ENCODE results near the gene TMEM107. TPM values are rescaled to one million over a fixed set of nuclear protein-coding genes. Genes with fewer than 3 reads are reported as not detected.

TMEM107 gene
- total and polyA plus RNA-seq, 7 donors, result 1.2 to 4.7 (median 1.9) TPM

DNA sequence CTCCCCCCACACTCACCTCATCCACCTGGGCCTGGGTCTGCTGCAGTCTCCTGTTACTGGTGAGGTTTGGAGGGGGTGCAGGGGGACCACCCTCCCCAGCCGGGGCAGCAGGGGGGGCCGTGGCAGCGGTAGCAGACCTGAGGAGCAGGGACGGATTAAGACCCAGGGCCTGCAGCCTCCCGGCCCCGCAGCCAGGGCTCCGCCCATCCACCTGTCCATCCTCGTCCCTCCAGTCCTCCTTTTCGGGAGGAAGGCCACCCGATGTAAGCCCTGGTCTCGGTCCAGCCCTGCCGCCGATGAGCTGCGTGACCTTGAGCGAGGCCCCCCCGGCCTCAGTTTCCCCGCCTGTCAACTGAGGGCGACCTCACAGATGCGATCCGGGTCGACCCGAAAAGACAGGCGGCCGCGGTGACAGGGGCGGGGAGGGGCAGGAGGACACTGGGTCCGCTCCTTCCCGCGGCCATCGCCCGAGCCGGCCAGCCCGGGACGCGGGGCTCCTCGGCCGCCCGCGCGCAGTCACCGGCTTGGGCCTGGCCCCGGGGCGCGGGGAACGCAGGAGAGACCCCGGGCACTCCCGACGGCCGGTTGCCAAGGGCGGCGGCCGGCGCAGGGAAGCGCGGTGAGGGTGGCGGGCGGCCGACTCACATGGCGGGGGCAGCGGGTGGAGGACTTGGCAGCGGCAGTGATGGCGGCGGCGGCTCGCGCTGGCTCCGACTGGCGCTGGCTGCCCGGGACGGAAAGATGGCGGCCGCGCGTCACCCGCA, 13.8 kb downstream of the TMEM107 start, which contains the start of gene VAMP2:
VAMP2 (minus strand) TSS at position 716 of the 764 bp plus-strand sequence; CDS start at position 647, 69 bp downstream.
- H3K27me3 ChIP-seq (ENCODE audit: insufficient read depth in 3 of 3, low read length in 2 of 3), result no peaks in the 10 kb centered on the region
- TF ChIP-seq, protein P1, sequence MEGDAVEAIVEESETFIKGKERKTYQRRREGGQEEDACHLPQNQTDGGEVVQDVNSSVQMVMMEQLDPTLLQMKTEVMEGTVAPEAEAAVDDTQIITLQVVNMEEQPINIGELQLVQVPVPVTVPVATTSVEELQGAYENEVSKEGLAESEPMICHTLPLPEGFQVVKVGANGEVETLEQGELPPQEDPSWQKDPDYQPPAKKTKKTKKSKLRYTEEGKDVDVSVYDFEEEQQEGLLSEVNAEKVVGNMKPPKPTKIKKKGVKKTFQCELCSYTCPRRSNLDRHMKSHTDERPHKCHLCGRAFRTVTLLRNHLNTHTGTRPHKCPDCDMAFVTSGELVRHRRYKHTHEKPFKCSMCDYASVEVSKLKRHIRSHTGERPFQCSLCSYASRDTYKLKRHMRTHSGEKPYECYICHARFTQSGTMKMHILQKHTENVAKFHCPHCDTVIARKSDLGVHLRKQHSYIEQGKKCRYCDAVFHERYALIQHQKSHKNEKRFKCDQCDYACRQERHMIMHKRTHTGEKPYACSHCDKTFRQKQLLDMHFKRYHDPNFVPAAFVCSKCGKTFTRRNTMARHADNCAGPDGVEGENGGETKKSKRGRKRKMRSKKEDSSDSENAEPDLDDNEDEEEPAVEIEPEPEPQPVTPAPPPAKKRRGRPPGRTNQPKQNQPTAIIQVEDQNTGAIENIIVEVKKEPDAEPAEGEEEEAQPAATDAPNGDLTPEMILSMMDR (IDR thresholded peaks at IDR 0.05), result no peak
- peak within 1 kb of the TSS; percentile 99 for H3K4me3 ChIP-seq
- H3K36me3 ChIP-seq (ENCODE audit: insufficient read depth in 1 of 2, low read depth in 1 of 2), result peaks cover 0 to 26% of the 10 kb centered on the region in 2 donors
- H3K4me1 ChIP-seq, result peaks cover 38% of the 10 kb centered on the region
- no peaks in the 10 kb centered on the region for H3K9me3 ChIP-seq
- intact Hi-C loops (cut with DNase I), result no loop called here
- ATAC-seq (peak; percentile 47 to 66 (median 58)), DNase-seq (peak; percentile 89 to 93)
- peak within 1 kb of the TSS; percentile 100 for H3K27ac ChIP-seq
- 0% methylated on average over 48 to 75 of the region's 75 CpGs for WGBS, 3 donors

DNA sequence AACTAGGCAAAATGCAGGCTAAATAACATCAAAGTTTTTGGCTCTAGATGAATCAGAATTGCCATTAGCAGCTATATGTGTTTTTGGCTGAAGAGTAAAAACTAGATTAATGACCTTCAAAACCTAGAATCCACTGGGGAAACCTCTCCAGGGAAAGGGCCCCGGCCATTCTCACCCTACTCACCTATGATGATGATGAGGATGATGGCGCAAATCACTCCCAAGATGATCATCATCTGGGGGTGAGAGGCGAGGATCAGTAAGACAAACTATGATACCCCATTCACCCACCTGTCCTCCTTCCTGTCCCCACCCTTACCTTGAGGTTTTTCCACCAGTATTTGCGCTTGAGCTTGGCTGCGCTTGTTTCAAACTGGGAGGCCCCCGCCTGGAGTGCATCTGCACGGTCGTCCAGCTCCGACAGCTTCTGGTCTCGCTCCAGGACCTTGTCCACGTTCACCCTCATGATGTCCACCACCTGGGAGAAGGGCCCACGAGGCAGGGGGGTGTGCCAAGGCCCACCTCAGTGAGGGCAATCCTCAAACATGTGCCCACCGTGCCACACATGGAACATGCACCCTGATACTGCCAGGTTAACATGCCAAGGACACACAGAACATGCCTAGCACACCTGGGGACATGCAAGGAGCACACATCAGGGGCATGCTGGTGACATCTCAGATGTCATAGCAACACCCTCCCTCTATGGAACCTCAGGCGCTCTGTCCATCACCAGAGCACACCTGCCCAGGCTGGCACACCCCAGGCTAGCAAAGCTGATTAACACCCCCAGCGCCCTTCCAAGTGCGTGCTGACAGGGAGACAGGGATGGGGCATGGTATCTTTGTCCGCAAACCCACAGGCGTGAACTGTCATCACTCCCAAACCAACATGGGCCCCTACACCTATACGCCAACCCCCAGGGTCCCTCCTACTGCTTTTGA, 14.6 kb downstream of the TMEM107 start:
- Histone ChIP-seq H3K27me3 (ENCODE audit: insufficient read depth in 3 of 3, low read length in 2 of 3) (no peaks in the 10 kb centered on the region), H3K36me3 (ENCODE audit: insufficient read depth in 1 of 2, low read depth in 1 of 2) (peaks cover 0 to 26% of the 10 kb centered on the region in 2 donors), H3K4me1 (peaks cover 38% of the 10 kb centered on the region), H3K4me3 (peak overlapping the region; percentile 99), H3K27ac (peak overlapping the region; percentile 100), H3K9me3 (no peaks in the 10 kb centered on the region)
- TF ChIP-seq, protein P1 (IDR thresholded peaks at IDR 0.05), result no peak
- DNase-seq (peak; percentile 34 to 55), ATAC-seq (peak in 2 of 4 donors; percentile 4 to 6)
- intact Hi-C loops (cut with DNase I), result no loop called here
- 37 to 48% (median 41%) methylated on average over 18 to 19 of the region's 19 CpGs for WGBS, 3 donors

DNA sequence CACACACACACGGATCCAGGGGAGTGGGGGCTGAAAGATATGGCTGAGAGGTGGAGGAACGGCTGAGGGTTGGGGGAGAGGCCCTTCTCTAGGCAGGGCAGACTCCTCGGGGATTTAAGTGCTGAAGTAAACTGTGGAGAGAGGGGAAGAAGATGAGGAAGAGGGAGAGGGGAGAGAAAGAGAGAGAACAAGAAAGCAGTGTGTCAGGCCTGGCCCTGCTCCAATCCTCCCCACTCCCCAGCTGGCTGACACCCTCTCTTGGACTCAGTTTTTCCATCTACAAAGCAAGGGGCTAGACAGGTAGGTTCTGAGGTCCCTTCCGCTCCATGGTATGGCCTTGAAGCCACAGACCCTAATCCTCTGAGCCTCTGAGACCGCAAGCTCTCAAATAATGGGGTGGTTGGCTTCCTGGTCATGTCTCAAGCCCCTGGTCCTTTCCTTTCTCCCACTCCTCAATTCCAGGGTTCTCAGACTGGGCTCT, 15.4 kb downstream of the TMEM107 start:
- TF ChIP-seq, protein P1 (IDR thresholded peaks at IDR 0.05), result no peak
- no peaks in the 10 kb centered on the region for H3K27me3 ChIP-seq (ENCODE audit: insufficient read depth in 3 of 3, low read length in 2 of 3)
- intact Hi-C loops (cut with DNase I), result no loop called here
- peaks cover 0 to 26% of the 10 kb centered on the region in 2 donors for H3K36me3 ChIP-seq (ENCODE audit: insufficient read depth in 1 of 2, low read depth in 1 of 2)
- 54 to 67% (median 64%) methylated on average over 3 to 5 of the region's 5 CpGs for WGBS, 3 donors
- peak overlapping the region; percentile 99 for H3K4me3 ChIP-seq
- ATAC-seq (no peak), DNase-seq (peak in 1 of 2 donors; percentile 12)
- H3K9me3 ChIP-seq, result no peaks in the 10 kb centered on the region
- H3K4me1 ChIP-seq, result peaks cover 38% of the 10 kb centered on the region
- H3K27ac ChIP-seq, result peak overlapping the region; percentile 100

DNA sequence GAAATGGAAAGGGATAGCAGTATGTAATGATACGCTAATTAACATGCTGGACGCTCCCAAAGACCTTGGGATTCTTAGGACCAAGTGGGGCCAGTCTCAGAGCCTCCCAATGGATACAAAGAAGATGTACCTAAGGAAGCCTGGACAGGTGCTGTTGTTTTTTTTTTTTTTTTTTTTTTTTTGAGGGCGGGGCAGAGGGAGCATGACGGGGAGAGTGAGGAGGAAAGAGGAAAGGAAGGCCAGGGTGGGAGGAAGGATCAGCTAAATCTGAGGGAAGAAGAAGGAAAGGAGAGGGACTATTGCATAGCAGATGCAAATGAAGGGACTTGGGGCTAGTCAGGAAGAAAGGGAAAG, 16.0 kb downstream of the TMEM107 start:
- Histone ChIP-seq H3K4me3 (no peak overlapping the region), H3K9me3 (no peaks in the 10 kb centered on the region), H3K36me3 (ENCODE audit: insufficient read depth in 1 of 2, low read depth in 1 of 2) (peaks cover 0 to 26% of the 10 kb centered on the region in 2 donors), H3K27me3 (ENCODE audit: insufficient read depth in 3 of 3, low read length in 2 of 3) (no peaks in the 10 kb centered on the region), H3K27ac (peak overlapping the region; percentile 100), H3K4me1 (peaks cover 38% of the 10 kb centered on the region)
- TF ChIP-seq, protein P1 (IDR thresholded peaks at IDR 0.05), result no peak
- WGBS, 3 donors, result 49 to 78% (median 55%) methylated on average over 3 to 4 of the region's 4 CpGs
- peak in 1 of 2 donors; percentile 1 for DNase-seq
- intact Hi-C loops (cut with DNase I), result no loop called here
- no peak for ATAC-seq

All from psoas muscle (tissue), 8 donors.